Ovary (tissue), 3 donors: ENCODE results near the gene GALNT10.

Source experiments
- EP300 ChIP-seq: sonication (generic); formaldehyde crosslinking; IDR thresholded peaks from one replicate; pipeline ENCODE4 v1.6.1; 2017; ENCODE audit warnings: antibody characterized with exemption
- POLR2A ChIP-seq: fragments of 450-650 bp; IDR thresholded peaks from one replicate; pipeline ENCODE4 v1.6.1; 2017; ENCODE audit warnings: antibody characterized with exemption, mild to moderate bottlenecking, moderate library complexity
- TF ChIP-seq, protein P1 (sequence below), 3 donors: fragments of 450-650 bp in 2 of 3; fragments of 200-600 bp in 1 of 3; IDR thresholded peaks; one replicate each; pipeline versions ENCODE4 v1.5.1 to v1.8.0; 2016 to 2022; ENCODE audit warnings: antibody characterized with exemption in 3 of 3, mild to moderate bottlenecking in 1 of 3
- donor health status: DM: no; HTN: no; CAD: no.

DNA sequence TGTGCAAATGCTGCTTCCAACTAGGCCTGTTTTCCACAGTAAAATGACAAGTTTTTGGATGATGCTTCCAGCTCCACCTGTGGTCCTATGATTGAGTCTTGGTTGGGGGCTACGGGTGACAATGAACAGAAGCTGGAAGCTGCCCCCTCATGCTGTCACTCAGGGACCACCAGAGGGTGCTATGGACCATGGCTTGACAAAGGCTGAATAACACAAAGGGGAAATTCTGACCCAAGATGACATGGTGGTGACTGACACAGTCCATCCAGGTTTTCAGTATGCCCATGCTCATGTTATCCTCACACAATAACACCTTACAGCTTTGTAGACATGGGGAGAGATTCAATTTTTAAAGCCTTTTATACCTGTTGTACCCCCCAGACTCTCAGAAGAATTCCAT is 231.3 kb downstream of the GALNT10 start:
- TF ChIP-seq, protein P1, sequence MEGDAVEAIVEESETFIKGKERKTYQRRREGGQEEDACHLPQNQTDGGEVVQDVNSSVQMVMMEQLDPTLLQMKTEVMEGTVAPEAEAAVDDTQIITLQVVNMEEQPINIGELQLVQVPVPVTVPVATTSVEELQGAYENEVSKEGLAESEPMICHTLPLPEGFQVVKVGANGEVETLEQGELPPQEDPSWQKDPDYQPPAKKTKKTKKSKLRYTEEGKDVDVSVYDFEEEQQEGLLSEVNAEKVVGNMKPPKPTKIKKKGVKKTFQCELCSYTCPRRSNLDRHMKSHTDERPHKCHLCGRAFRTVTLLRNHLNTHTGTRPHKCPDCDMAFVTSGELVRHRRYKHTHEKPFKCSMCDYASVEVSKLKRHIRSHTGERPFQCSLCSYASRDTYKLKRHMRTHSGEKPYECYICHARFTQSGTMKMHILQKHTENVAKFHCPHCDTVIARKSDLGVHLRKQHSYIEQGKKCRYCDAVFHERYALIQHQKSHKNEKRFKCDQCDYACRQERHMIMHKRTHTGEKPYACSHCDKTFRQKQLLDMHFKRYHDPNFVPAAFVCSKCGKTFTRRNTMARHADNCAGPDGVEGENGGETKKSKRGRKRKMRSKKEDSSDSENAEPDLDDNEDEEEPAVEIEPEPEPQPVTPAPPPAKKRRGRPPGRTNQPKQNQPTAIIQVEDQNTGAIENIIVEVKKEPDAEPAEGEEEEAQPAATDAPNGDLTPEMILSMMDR (IDR thresholded peaks at IDR 0.05) = no peak
- TF ChIP-seq EP300 (no peak), POLR2A (no peak)
